ENCODE data around the gene OR4B1. TPM values are rescaled to one million over a fixed set of nuclear protein-coding genes. Genes with fewer than 3 reads are reported as not detected.

Gene OR4B1
- total and polyA plus RNA-seq, 2 donors (not counting 1 experiment from before 2014, with no cell fraction given), result not detected

DNA sequence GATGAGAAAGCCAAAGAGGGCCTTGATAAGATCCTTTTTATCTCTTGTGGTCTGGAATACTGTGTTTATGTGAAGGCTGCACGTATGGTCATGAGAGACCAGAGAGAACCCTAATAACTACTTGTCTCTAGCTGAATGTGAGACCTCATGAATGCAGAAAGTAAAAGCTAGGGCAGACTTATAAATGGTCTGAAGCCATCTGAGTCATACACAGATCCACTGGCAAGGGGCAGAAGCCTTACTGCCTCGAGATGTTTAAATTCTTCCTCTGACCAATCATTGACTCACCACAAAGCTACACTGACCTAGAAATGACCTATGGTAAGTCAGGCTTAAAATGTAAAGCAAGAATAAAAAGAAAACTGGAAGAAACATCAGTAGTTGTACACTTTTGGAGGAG lies 22.7 kb upstream of the OR4B1 start:
- Histone ChIP-seq H4K20me1 (ENCODE audit: control insufficient read depth, insufficient read depth, low read length, poor library complexity, severe bottlenecking) (no peaks in the 10 kb centered on the region), H3K9ac (ENCODE audit: low read length) (no peak overlapping the region), H3K4me1 (ENCODE audit: control insufficient read depth in 2 of 2, insufficient read depth in 2 of 2, low read length in 2 of 2) (no peaks in the 10 kb centered on the region), H3K4me2 (replicated peaks; ENCODE audit: low read depth, low read length, poor library complexity, severe bottlenecking) (no peak overlapping the region), H3K79me2 (ENCODE audit: control insufficient read depth, insufficient read depth, low read length) (no peaks in the 10 kb centered on the region), H3K9me3 (ENCODE audit: control extremely low read depth in 1 of 3, control insufficient read depth in 2 of 3, insufficient read depth in 1 of 3, low read length in 2 of 3) (peaks cover 3 to 12% (median 6%) of the 10 kb centered on the region in 3 donors), H2AFZ (ENCODE audit: insufficient read depth, low read depth, low read length, poor library complexity, severe bottlenecking) (no peak overlapping the region), H3K27ac (ENCODE audit: low read length in 2 of 2) (no peak overlapping the region), H3K4me3 (ENCODE audit: control extremely low read depth in 1 of 5, extremely low read depth in 1 of 5, insufficient read depth in 1 of 5, low read depth in 2 of 5, low read length in 4 of 5) (no peak overlapping the region), H3K36me3 (replicated peaks in 1 of 2; ENCODE audit: control extremely low read depth in 1 of 2, control insufficient read depth in 1 of 2, extremely low read depth in 1 of 2, insufficient read depth in 2 of 2, low read length in 1 of 2) (no peaks in the 10 kb centered on the region), H3K27me3 (replicated peaks in 1 of 4; ENCODE audit: control extremely low read depth in 1 of 4, control insufficient read depth in 3 of 4, insufficient read depth in 4 of 4, low read length in 3 of 4) (peaks cover 0 to 9% (median 3%) of the 10 kb centered on the region in 4 experiments)
- no peak for DNase-seq
- Mint-ChIP-seq H3K27ac (no peak overlapping the region), H3K4me1 (no peaks in the 10 kb centered on the region), H3K27me3 (peaks cover 37% of the 10 kb centered on the region), H3K4me3 (no peak overlapping the region), H3K9me3 (ENCODE audit: insufficient read depth) (peaks cover 15% of the 10 kb centered on the region)
- no CpG with 5 or more reads among the region's 2 CpGs for WGBS (ENCODE audit: insufficient coverage)
- CTCF ChIA-PET, result no interaction called here
- no peak for ATAC-seq (ENCODE audit: low read depth)
- POLR2A ChIA-PET, result no interaction called here
- intact Hi-C loops (cut with micrococcal nuclease), result no loop called here
- TF ChIP-seq EZH2 (IDR thresholded peaks at IDR 0.05; ENCODE audit: borderline replicate concordance, insufficient read depth, low read depth, low read length, poor library complexity, severe bottlenecking) (no peak), CTCF (IDR thresholded peaks at IDR 0.05) (no peak)

GRCh38 chr11:48207881-48208280 lies 8.7 kb upstream of the OR4B1 start:
- CTCF ChIA-PET, result no interaction called here
- intact Hi-C loops (cut with micrococcal nuclease), result no loop called here
- no peak overlapping the region for H3K4me3 Mint-ChIP-seq

More at GRCh38 chr11:48207881-48208280, 8.7 kb upstream of the OR4B1 start:
- H3K36me3 ChIP-seq (replicated peaks in 1 of 2; ENCODE audit: control extremely low read depth in 1 of 2, control insufficient read depth in 1 of 2, extremely low read depth in 1 of 2, insufficient read depth in 2 of 2, low read length in 1 of 2), result no peaks in the 10 kb centered on the region
- H3K4me2 ChIP-seq (replicated peaks; ENCODE audit: low read depth, low read length, poor library complexity, severe bottlenecking), result no peak overlapping the region
- H3K27me3 ChIP-seq (replicated peaks in 1 of 4; ENCODE audit: control extremely low read depth in 1 of 4, control insufficient read depth in 3 of 4, insufficient read depth in 4 of 4, low read length in 3 of 4), result peaks cover 0 to 4% (median 2%) of the 10 kb centered on the region in 4 experiments
- Mint-ChIP-seq H3K27me3 (peaks cover 33% of the 10 kb centered on the region), H3K9me3 (ENCODE audit: insufficient read depth) (no peaks in the 10 kb centered on the region), H3K27ac (no peak overlapping the region), H3K4me1 (no peaks in the 10 kb centered on the region)
- no peak overlapping the region for H3K4me3 ChIP-seq (ENCODE audit: control extremely low read depth in 1 of 5, extremely low read depth in 1 of 5, insufficient read depth in 1 of 5, low read depth in 2 of 5, low read length in 4 of 5)
- DNase-seq, result no peak
- no peaks in the 10 kb centered on the region for H3K79me2 ChIP-seq (ENCODE audit: control insufficient read depth, insufficient read depth, low read length)
- H3K9me3 ChIP-seq (ENCODE audit: control extremely low read depth in 1 of 3, control insufficient read depth in 2 of 3, insufficient read depth in 1 of 3, low read length in 2 of 3), result peaks cover 0 to 1% (median 0%) of the 10 kb centered on the region in 3 donors
- no peak for ATAC-seq (ENCODE audit: low read depth)
- no peak overlapping the region for H3K27ac ChIP-seq (ENCODE audit: low read length in 2 of 2)
- H3K4me1 ChIP-seq (ENCODE audit: control insufficient read depth in 2 of 2, insufficient read depth in 2 of 2, low read length in 2 of 2), result no peaks in the 10 kb centered on the region
- H3K9ac ChIP-seq (ENCODE audit: low read length), result no peak overlapping the region
- H4K20me1 ChIP-seq (ENCODE audit: control insufficient read depth, insufficient read depth, low read length, poor library complexity, severe bottlenecking), result no peaks in the 10 kb centered on the region
- POLR2A ChIA-PET, result no interaction called here
- no peak for TF ChIP-seq CTCF (IDR thresholded peaks at IDR 0.05)
- H2AFZ ChIP-seq (ENCODE audit: insufficient read depth, low read depth, low read length, poor library complexity, severe bottlenecking), result no peak overlapping the region
- 88% methylated on average over 2 of the region's 2 CpGs for WGBS (ENCODE audit: insufficient coverage)

Data from B cell (primary cell).